ENCODE data around the gene PCGF3.

DNA sequence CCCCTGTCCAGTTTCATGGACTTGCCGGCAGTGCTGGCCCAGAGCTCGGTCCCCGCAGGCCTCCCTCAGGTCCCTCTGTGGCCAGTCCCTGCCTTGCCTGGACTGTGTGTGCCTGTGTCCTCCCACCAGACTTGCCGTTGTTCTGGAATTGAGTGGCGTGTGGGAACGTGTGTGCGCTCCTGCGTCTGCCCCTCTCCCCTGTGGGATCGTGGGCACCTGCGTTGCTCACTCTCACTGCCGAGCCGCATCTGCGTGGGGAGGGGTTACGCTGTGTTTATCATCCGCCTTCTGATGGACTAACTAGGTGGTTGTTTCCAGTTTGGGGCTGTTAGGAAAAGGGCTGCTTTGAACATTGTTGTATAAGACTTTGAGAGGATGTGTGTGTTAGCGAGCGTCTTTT, 21.2 kb downstream of the PCGF3 start:
- TF ChIP-seq, protein P1, sequence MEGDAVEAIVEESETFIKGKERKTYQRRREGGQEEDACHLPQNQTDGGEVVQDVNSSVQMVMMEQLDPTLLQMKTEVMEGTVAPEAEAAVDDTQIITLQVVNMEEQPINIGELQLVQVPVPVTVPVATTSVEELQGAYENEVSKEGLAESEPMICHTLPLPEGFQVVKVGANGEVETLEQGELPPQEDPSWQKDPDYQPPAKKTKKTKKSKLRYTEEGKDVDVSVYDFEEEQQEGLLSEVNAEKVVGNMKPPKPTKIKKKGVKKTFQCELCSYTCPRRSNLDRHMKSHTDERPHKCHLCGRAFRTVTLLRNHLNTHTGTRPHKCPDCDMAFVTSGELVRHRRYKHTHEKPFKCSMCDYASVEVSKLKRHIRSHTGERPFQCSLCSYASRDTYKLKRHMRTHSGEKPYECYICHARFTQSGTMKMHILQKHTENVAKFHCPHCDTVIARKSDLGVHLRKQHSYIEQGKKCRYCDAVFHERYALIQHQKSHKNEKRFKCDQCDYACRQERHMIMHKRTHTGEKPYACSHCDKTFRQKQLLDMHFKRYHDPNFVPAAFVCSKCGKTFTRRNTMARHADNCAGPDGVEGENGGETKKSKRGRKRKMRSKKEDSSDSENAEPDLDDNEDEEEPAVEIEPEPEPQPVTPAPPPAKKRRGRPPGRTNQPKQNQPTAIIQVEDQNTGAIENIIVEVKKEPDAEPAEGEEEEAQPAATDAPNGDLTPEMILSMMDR (IDR thresholded peaks at IDR 0.05), result no peak
- no peak for TF ChIP-seq POLR2AphosphoS5 (IDR thresholded peaks at IDR 0.05)

Data from prostate gland (tissue), 2 donors.